HG02571 (cell line): ENCODE data around the gene LGR6.
A peak's percentile ranks its signal among the peaks of the same experiment; 100 is the strongest.
"Not testable (repeated sequence)": the region's sequence is repeated elsewhere in the genome, so short reads cannot be mapped to it uniquely, and the experiment has no call there.

ENCODE experiments used
- ATAC-seq: cut with Tn5 transposase; IDR thresholded peaks from one replicate; pipeline ENCODE4 v1.9.1; 2021; ENCODE audit warnings: mild to moderate bottlenecking, moderate library complexity; ENCODE audit not compliant: unreplicated experiment

The LGR6 gene

DNA sequence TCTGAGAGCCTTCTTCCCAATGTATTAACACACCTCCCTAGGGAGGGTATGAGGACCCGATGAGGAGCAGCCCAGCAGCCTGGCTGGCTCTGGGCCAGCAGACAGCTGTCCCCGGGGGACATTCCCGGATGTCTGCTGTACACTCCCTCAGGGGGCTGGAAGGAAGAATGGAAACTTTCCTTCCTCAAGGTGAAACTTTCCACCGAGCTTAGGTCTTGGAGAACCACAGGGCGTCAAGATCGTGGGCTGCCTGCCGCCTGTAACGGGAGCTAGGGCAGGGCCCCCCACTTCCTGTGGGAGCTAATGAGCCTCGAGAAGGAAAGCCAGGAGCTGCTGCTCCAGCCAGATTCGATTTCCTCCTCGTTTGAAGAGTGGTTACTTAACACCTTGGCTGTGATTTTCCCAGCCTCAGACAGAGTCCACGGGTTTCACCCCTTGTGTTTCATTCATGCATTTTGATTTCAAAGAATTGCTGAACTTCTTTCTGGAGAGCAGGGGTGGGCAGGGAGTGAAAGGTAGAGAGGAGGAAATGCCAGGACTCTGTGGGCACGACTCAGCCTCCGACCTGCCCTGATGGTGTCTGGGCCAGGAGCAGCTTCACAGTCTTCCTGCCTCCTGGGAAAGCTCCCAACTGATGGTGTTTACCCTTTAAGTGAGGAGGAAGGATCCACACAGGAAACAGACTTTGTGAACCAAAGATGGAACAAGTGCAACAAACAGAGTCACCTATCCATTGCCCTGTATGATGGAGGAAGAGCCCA lies 118.5 kb downstream of the LGR6 start:
- no peak for ATAC-seq

DNA sequence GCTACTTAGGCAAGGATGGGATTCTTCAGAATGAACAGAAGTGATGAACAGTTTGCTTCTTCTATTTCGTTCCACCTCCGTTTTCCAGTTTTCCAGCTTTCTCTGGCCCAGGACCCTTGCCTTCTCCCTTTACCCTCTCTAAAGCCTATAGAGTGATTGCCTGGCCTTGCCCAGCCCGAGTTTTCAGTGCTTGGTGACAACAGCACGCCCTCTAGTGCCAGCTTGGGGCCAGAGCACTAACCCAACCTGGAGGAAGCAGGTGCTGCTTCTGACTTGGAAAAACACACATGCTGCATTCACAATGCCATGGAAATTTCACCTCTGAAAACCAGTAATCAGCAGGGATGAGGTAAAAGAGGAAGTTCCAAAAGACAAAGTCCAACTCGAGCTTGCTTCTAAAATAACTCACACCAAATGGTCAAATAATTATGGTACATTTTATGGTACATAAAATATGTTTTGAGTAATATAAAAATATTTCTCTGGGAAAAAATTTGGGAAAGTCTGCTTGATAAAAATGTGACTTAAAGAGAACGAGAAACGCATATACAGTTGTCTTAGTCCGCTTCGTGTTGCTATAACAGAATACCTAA lies 122.1 kb downstream of the LGR6 start:
- ATAC-seq = no peak

DNA sequence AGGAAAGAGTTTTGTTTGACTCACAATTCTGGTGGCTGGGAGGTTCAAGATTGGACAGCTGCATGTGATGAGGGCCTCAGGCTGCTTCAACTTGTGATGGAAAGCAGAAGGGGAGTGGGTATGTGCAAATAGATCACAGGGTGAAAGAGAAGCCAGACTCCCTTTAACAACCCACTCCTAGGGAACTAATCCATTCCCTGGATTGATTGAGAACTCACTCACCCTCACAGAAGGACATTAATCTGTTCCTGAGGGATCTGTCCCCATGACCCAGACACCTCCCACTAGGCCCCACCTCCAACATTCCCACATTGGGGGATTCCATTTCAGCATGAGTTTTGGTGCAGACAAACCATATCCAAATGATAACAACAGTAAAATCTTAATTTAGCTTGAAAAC lies 122.6 kb downstream of the LGR6 start:
- ATAC-seq = no peak

DNA sequence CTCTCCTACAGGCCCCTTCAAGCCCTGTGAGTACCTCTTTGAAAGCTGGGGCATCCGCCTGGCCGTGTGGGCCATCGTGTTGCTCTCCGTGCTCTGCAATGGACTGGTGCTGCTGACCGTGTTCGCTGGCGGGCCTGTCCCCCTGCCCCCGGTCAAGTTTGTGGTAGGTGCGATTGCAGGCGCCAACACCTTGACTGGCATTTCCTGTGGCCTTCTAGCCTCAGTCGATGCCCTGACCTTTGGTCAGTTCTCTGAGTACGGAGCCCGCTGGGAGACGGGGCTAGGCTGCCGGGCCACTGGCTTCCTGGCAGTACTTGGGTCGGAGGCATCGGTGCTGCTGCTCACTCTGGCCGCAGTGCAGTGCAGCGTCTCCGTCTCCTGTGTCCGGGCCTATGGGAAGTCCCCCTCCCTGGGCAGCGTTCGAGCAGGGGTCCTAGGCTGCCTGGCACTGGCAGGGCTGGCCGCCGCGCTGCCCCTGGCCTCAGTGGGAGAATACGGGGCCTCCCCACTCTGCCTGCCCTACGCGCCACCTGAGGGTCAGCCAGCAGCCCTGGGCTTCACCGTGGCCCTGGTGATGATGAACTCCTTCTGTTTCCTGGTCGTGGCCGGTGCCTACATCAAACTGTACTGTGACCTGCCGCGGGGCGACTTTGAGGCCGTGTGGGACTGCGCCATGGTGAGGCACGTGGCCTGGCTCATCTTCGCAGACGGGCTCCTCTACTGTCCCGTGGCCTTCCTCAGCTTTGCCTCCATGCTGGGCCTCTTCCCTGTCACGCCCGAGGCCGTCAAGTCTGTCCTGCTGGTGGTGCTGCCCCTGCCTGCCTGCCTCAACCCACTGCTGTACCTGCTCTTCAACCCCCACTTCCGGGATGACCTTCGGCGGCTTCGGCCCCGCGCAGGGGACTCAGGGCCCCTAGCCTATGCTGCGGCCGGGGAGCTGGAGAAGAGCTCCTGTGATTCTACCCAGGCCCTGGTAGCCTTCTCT lies 124.6 kb downstream of the LGR6 start:
- no peak for ATAC-seq

DNA sequence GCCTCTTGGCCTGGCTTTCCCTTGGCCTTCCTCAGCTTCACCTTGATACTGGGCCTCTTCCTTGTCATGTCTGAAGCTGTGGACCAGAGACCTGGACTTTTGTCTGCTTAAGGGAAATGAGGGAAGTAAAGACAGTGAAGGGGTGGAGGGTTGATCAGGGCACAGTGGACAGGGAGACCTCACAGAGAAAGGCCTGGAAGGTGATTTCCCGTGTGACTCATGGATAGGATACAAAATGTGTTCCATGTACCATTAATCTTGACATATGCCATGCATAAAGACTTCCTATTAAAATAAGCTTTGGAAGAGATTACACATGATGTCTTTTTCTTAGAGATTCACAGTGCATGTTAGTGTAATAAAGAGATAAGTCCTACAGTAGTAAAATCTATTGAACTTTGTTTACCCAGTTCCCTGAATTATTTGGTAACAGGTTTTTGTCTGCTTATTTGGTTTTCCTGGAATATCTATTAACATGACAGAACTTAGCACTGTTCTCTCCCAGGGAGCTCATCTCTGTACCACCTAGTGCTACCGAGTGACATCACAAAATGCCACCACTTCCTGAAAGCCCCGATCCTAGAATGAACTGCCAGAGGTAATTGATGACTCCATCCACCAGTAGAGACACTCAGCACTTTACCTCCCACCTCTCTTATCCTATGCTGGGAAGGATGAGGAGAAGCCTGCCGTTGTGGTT lies 125.9 kb downstream of the LGR6 start:
- no peak for ATAC-seq

DNA sequence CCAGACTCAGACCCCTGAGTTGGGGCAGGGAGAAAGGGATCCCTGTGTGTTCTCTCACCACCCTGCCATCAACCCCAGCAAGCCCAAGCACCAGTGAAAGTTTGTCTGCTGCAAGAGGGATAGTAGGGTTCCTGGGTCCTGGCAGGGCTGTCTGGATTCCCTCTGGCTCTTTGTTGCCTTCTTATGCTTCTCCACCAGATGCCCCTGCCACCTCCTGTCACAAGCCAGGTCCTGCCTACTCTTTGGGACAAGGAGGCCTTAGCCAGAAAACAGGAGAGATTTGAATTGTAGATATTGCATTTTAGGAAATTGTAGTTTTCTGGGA lies 126.4 kb downstream of the LGR6 start:
- no peak for ATAC-seq

- no peak for ATAC-seq
Observed at GRCh38 chr1:202323731-202324130, 130.1 kb downstream of the LGR6 start.

DNA sequence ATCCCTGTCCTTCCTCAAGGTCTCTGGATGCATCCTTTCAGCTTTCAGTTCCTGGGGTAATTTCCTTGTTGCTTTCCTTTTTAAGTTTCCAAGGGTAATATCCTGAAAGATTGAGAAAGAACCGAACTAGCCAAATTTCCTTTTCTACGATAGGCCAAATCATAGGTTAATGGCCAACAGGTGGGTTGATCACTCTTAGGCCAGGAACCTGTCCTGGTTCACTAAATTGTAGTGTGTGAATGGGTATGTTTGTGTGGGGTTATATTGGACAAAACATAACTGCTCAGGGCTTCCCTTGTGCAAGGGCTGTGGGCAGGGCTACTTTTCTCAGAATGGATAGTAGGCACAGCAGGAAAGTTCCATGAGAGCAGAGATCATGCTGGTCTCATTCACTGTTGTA lies 131.0 kb downstream of the LGR6 start:
- no peak for ATAC-seq

GRCh38 chr1:202329891-202330290 lies 136.3 kb downstream of the LGR6 start:
- ATAC-seq = no peak

GRCh38 chr1:202333861-202334260 lies 140.3 kb downstream of the LGR6 start:
- ATAC-seq = no peak

DNA sequence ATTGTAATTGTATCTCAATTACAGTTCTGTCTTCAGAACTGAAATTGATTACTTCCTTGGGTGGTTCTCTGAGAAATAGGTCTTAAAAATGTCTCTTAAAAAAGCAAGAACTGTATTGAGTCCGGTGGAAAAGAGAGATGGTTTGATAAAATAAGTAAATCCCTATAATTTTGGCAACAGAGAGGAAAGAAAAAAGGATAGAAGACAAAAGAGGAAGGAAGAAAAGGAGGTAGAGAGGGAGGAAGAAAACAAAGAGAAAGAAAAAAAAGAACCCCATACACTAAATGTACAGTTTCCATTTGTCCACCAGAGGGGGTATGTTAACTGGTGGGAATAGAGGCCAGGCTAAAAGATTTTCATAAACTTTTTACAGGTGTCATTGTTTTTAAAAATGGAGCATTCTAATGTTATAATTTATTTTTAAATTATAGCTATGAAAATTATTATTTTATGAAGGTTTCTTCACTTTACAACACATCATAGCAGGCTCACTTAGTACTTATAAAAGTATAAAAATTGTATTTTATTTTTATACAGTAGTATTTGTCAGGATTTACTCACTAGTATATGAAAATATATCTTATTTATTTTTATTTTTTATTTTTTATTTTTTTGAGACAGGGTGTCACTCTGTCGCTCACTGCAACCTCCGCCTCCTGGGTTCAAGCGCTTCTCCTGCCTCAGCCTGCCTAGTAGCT lies 150.2 kb downstream of the LGR6 start:
- no peak for ATAC-seq

- ATAC-seq = no peak
Observed at GRCh38 chr1:202348005-202348508, 154.5 kb downstream of the LGR6 start.

- ATAC-seq = peak; percentile 98
Observed at GRCh38 chr1:202348509-202349205, 155.1 kb downstream of the LGR6 start, which contains the start of gene PPP1R12B. TSS of gene PPP1R12B (plus strand) at chr1:202348699. CDS start at chr1:202348852, 153 bp downstream.

- peak; percentile 5 for ATAC-seq
Observed at GRCh38 chr1:202349206-202349928, 155.8 kb downstream of the LGR6 start.

DNA sequence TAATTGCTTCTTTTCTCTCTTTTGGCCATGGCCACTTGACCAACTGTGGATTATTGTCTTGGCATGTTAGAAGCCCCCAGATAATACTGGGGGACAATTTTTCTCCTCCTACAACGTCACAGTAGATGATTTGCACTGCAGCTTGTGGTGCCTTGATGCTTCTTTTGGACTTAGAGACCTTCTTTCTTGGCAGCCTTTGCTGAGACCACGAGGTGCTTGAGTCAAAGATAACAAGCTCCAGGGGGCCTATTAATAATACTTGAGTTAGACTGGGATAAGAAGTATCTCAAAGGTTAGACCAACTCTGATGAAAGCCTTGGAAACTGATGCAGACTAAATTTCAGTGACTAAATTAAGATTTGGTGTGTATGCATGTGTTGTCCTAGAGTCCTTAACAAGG lies 158.1 kb downstream of the LGR6 start:
- no peak for ATAC-seq

- not testable (repeated sequence) for ATAC-seq
Observed at GRCh38 chr1:202352583-202353197, 159.1 kb downstream of the LGR6 start.

DNA sequence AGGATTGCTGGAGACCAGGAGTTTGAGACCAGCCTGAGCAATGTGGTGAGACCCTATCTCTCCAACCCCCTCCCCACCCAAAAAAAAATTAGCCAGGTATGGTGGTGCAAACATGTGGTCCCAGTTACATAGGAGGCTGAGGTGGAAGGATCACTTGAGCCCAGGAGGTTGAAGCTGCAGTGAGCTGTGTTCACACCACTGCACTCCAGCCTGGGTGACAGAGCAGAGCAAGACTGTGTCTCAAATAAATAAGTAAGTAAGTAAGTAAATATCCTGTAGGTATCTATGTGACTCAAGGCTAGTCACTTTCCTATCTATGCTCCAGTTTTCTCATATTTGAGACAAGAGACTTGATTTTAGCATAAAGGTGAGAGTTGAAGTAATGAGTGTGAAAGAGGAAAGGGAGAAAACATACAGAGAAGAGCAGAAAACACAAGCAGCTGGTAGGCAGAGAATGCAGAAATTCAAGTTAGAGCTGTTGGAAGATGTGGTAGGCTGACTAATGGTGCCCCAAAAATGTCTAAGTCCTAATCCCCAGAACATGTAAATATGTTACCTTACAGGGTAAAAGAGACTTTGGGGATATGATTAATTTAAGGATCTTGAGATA lies 162.4 kb downstream of the LGR6 start:
- ATAC-seq = no peak

DNA sequence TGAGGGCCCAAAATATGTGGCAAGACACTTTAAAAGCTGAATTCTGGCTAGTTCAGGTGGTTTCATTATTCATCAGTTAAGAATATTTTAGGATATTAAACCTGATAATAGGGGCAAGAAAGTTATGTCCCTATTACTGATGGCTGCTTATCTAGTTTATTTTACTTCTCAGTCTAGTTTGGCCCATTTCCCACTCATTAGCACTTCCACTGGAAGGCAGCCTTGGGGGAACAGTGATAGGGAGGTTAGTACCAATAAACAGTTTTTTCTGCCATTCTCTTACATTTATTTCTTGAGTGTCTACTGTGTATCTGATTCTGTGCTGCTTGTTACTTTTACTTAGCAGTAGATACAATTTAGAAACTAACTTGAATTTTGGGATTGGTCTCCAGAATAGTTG lies 163.9 kb downstream of the LGR6 start:
- ATAC-seq = no peak
